Head of caudate nucleus (tissue), 42 donors: ENCODE results near the gene LYRM4.
"Not testable (repeated sequence)": the region's sequence is repeated elsewhere in the genome, so short reads cannot be mapped to it uniquely, and the experiment has no call there.

Experiments
- DNase-seq, 42 donors: peaks; one replicate each; pipeline versions ENCODE4 v3.0.0 to v3.0.0-alpha.2; 2020 to 2021; ENCODE audit warnings: mixed read lengths in 7 of 42
- intact Hi-C: fragments of 100-400 bp; cut with DNase I; formaldehyde crosslinking; loops from one replicate; pipeline ENCODE4 v1.15.0; 2022

LYRM4 gene

DNA sequence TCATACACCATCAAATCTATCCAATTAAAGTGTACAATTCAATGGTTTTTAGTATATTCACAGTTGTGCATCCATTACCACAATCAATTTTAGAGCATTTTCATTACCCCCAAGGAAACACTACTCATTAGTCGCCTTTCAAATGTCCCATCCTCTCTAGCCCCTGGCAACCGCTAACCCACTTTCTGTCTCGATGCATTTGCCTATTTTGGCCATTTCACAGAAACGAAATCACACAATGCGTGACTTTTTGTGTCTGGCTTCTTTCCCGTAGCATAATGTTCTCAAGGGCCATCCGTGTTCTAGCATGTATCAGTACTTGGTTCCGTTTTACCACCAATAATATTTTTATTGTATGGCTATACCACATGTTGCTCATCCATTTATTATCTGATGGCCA is 123.9 kb downstream of the LYRM4 start:
- no peak for DNase-seq
- intact Hi-C loops = no loop called here

GRCh38 chr6:5135788-5136376 is 124.9 kb downstream of the LYRM4 start:
- intact Hi-C loops = no loop called here
- DNase-seq = peak in 1 of 42 donors; percentile 36

GRCh38 chr6:5133943-5134342 is 126.8 kb downstream of the LYRM4 start:
- no peak for DNase-seq

GRCh38 chr6:5132731-5133130 is 128.0 kb downstream of the LYRM4 start:
- intact Hi-C loops = no loop called here
- peak in 33 of 42 donors; percentile 21 to 74 (median 51) for DNase-seq

More at GRCh38 chr6:5133943-5134342, 126.8 kb downstream of the LYRM4 start:
- intact Hi-C loops = no loop called here

GRCh38 chr6:5130135-5130866 is 130.4 kb downstream of the LYRM4 start:
- no peak for DNase-seq
- intact Hi-C loops = no loop called here

DNA sequence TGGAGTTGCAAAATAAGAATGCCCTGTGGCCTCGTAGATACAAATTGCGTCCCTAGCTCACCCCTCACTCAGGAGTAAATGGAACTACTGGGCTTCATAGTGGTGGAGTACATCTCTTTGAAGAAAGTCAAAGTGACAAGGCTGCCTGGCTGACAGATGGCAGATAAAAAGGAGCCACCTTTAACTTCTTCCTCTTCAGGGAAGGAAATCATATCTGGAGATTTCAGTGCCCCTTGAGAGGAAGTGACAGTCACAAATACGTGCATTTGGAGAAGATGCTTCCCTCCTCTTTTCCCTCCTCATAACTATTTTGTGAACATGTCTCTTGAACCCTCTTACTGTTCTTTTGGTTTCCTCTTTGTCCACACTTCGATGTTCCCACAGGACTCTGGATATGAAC is 132.4 kb downstream of the LYRM4 start:
- intact Hi-C loops = no loop called here
- no peak for DNase-seq

- intact Hi-C loops = no loop called here
- DNase-seq = no peak
Measured at GRCh38 chr6:5127106-5127687, 133.6 kb downstream of the LYRM4 start.

GRCh38 chr6:5126214-5126613 is 134.5 kb downstream of the LYRM4 start:
- intact Hi-C loops = no loop called here
- no peak for DNase-seq

DNA sequence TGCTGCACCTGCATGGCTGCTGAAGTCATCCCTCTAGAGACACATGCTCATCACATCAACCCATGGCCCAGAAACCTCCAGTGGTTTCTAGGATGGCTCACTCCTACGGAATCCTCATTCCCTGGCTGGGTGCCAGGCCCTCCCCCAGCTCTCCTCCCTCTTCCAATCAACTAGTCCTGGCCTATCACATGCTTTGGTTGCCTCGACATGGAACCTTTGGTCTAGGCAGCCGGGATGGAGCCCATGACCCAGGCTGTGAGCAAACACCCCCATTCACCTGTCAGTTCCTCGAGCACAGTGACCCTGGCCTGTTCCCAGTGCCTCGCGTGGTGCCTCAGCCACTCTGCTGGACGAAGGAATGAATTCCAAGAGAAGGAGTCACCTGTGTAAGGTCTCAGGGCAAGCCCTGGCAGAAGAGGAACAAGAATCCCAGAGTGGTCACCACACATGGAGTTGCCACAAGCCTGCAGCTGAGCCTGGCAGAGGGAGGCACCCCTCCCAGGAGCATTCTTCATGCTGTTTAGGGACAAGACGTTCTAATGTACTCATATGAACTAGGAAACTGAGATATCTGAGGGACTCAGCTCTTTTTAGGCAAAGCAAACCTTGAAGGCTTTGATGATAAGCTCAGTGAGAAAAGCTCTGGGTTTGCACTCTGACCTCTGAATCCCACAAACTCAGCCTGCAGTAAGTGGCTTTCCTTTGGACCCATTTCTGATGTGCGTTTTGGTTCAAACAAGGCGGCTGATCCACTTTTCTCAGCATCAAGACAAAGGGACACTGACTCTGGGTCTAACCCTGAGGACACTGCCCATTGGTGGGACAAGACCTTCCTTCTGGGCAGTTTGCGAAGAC is 135.4 kb downstream of the LYRM4 start:
- DNase-seq = peak in 2 of 42 donors; percentile 3 to 29
- intact Hi-C loops = no loop called here

DNA sequence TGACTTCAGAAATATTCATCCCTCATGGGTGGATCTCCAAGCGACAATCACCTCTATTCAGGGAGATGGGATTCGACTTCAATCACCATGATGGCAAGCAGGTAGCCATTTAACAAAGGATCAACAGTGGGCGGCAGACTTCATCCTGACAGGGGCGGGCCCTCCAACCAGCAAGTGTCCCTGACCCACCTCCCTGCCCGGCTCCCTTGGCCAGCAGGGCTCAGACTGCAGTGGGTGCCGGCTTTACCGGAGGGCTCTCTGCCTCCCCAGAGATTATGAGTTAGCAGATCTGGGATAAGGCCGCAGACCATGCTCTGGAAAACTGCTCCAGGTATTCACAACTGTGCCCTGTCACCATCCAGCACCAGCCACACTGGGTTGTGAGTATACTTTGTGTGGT is 136.2 kb downstream of the LYRM4 start:
- DNase-seq = peak in 1 of 42 donors; percentile 18
- intact Hi-C loops = no loop called here

- DNase-seq = peak in 2 of 42 donors; percentile 15 to 25
- intact Hi-C loops = no loop called here
Measured at GRCh38 chr6:5123296-5124143, 137.2 kb downstream of the LYRM4 start.

DNA sequence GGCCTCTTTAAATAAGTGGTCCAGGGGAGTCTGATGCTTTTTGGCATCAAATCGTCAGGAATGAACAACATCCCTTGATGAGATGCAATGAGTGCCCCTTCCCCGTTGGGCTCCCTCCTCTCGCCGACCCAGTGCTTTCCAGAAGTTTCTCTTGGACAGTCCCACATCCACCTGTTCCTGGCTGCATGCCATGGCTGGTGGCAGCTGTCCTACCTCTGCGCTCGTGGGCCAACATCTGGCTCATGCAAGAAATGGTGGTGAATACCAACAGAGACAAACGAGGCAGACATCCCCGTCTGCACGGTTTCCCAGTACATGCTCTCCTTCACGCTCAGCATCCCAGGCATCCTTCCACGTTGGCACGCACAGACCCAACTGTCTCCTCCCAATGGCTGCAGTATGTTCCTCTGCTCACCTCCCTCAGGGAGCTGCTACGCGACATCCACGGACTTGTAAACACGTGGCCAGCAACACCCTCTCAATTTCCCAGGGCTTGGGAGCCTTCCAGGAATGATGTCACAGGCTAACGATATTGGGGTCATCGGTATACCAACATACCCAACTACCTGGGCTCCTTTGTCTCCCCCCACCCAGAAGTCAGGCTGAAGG is 138.1 kb downstream of the LYRM4 start:
- intact Hi-C loops = no loop called here
- peak in 1 of 42 donors; percentile 12 for DNase-seq

GRCh38 chr6:5121956-5122355 is 138.8 kb downstream of the LYRM4 start:
- intact Hi-C loops = no loop called here
- peak in 1 of 42 donors; percentile 14 for DNase-seq

DNA sequence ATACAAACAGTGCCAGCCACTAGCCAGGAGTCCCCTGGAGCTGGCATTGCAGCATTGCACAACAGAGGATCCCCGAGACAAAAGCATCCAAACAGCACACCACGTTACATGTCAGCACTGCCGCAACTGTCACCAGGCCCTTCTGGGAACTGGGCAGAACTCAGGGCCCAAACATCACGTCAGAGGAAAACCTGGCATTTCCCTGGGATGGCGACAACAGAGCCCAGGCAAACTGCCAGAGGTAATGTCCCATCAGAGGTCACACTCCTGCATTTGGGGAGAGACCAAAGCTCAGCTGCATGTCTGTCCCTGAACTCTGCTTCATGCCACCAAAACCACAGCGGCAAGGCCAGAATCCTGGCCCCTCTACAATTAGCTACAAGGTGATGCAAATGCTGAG is 139.3 kb downstream of the LYRM4 start:
- peak in 3 of 42 donors; percentile 16 to 23 (median 19) for DNase-seq
- intact Hi-C loops = no loop called here

GRCh38 chr6:5120543-5120942 is 140.2 kb downstream of the LYRM4 start:
- DNase-seq, intact Hi-C loops: not testable (repeated sequence)

DNA sequence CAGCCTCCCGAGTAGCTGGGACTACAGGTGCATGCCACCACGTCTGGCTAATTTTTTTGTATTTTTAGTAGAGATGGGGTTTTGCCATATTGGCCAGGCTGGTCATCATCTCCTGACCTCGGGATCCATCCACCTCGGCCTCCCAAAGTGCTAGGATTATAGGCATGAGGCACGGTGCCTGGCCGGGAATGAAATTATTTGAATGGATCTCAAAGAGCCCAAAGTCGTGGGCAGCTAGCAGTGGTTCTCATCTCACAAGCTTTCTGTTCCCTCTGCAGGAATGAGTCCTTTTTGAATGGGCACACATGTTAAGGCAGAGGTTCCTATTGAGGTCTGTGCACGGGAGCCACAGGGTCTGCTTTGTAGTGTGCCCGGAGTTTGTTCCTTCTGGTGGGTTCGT is 140.7 kb downstream of the LYRM4 start:
- intact Hi-C loops = no loop called here

DNA sequence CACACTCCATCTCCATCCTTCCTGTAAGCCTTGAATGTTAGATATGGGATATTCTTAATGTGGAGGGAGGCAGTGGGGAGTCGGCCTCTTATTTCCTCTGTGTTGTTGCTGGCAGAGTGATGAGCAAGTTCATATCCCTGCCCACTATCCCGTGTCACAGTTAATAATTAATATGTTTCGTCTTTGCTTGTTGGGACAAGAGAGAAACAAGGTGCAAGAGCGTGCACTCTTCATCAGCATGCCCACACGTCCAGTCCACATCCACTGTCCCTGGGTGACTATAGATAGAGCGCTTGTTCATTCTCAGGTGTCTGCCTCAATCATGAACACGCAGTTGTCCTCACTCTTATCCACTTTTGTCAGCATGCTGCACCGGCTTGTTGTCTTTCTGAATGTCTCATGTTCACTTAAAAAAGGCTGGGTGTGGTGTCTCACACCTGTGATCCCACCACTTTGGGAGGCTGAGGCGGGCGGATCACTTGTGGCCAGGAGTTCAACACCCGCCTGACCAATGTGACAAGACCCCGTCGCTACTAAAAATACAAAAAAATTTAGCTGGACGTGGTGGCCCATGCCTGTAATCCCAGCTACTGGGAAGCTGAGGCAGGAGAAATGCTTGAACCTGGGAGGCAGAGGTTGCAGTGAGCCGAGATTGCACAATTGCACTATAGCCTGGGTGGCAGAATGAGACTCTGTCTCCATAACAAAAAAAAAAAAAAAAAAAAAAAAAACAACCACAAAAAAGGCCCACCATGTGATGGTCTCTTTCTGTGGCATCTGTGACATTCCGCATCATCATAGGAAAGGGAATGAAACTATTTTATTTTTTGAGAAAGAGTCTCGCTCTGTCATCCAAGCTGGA is 141.4 kb downstream of the LYRM4 start:
- intact Hi-C loops = no loop called here
- DNase-seq = no peak

More for the DNA sequence above, 140.7 kb downstream of the LYRM4 start:
- peak in 1 of 42 donors; percentile 16 for DNase-seq
